Tibial nerve (tissue), 4 donors: ENCODE measurements around the gene SF3B1.

ENCODE experiments used
- CTCF ChIP-seq, 5 experiments: fragments of 200-600 bp in 3 of 5; fragments of 450-650 bp in 2 of 5; sonication (generic) in 3 of 5; IDR thresholded peaks; one replicate each; pipeline ENCODE4 v1.5.1; 2016 to 2019; ENCODE audit warnings: antibody characterized with exemption in 5 of 5, mild to moderate bottlenecking in 3 of 5, moderate library complexity in 2 of 5
- EP300 ChIP-seq, 2 donors: sonication (generic); formaldehyde crosslinking; IDR thresholded peaks; one replicate each; pipeline ENCODE4 v1.6.1; 2017; ENCODE audit warnings: antibody characterized with exemption in 2 of 2, mild to moderate bottlenecking in 1 of 2
- POLR2A ChIP-seq, 2 donors: fragments of 450-650 bp; IDR thresholded peaks; one replicate each; pipeline ENCODE4 v1.6.1; 2017; ENCODE audit warnings: antibody characterized with exemption in 2 of 2, mild to moderate bottlenecking in 2 of 2, moderate library complexity in 2 of 2

DNA sequence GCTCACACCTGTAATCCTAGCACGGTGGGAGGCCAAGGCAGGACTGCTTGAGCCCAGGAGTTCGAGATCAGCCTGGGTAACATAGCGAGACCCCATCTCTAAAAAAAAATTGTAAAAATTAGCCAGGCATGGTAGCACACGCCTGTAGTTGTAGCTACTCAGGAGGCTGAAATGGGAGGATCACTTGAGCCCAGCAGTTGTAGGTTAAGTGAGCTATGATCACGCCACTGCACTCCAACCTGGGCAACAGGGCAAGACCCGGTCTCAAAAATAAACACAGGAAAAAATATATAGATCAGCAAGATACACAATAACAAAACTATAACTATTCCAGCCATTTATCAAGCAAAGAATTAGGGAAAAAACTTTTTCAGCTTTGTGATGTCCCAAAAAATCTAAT, 3.0 kb downstream of the SF3B1 start:
- no peak for TF ChIP-seq EP300 (IDR thresholded peaks at IDR 0.05)
- no peak for TF ChIP-seq CTCF (IDR thresholded peaks at IDR 0.05)
- no peak for TF ChIP-seq POLR2A (IDR thresholded peaks at IDR 0.05)
